Brain microvascular endothelial cell (primary cell): Measurements from ENCODE around the gene PACSIN2.

Source experiments
- DNase-seq: peaks from one replicate; pipeline ENCODE4 v3.0.0-alpha.2; 2020
- H3K27ac ChIP-seq: fragments of 250-450 bp; sonication (Bioruptor Pico); 2 replicates; pipeline ENCODE4 v1.5.1; 2020; ENCODE audit warnings: mild to moderate bottlenecking, moderate library complexity
- H3K27me3 ChIP-seq: fragments of 250-450 bp; sonication (Bioruptor Pico); replicated peaks from 2 replicates; pipeline ENCODE4 v1.5.1; 2020; ENCODE audit warnings: mild to moderate bottlenecking
- H3K36me3 ChIP-seq: fragments of 250-450 bp; sonication (Bioruptor Pico); replicated peaks from 2 replicates; pipeline ENCODE4 v1.5.1; 2020; ENCODE audit warnings: mild to moderate bottlenecking
- H3K4me3 ChIP-seq: 2 replicates; pipeline ENCODE4 v1.5.1; 2011; ENCODE audit warnings: low read depth, mild to moderate bottlenecking, control low read depth, low read length, moderate library complexity
- in situ Hi-C: cut with HindIII; loops from 2 replicates; pipeline ENCODE4 v1.10.0; 2017; ENCODE audit warnings: low sequenced_read_pairs, low pct_ligation_motif_present
- TF ChIP-seq, protein P1 (sequence below): IDR thresholded peaks from 2 replicates; pipeline ENCODE4 v1.5.1; 2011; ENCODE audit warnings: low read depth, mild to moderate bottlenecking, moderate library complexity, low read length, control low read depth, inconsistent platforms; ENCODE audit errors: missing control alignments

Gene PACSIN2

DNA sequence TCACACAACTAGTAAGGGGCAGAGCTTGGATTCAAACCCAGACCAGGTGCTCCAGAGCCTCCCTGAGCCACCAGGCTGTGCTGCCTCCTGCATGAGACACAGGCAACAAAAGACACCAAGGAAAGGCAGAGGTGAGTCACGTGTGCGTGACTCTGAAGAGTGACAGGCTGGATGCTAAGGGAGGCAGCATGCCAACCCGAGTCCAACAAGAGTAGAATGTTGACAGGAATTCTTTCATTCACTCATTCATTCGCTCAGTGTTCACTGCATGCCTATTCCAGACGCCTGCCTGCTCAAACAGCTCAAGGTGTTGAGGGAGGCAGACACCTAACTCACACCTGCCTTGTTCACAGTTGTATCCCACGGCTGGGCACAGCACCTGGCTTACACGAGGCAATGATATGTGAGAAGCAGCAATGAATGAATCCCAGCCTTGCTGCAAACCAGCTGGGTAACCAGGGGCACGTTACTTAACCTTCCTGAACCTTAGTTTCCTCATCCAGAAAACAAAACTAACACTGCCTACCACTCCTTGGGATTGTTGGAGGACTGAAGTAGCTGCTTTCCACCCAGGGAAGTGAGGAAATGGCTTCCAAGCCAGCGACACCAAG is 84.0 kb downstream of the PACSIN2 start:
- DNase-seq: peak; percentile 40
- TF ChIP-seq, protein P1, sequence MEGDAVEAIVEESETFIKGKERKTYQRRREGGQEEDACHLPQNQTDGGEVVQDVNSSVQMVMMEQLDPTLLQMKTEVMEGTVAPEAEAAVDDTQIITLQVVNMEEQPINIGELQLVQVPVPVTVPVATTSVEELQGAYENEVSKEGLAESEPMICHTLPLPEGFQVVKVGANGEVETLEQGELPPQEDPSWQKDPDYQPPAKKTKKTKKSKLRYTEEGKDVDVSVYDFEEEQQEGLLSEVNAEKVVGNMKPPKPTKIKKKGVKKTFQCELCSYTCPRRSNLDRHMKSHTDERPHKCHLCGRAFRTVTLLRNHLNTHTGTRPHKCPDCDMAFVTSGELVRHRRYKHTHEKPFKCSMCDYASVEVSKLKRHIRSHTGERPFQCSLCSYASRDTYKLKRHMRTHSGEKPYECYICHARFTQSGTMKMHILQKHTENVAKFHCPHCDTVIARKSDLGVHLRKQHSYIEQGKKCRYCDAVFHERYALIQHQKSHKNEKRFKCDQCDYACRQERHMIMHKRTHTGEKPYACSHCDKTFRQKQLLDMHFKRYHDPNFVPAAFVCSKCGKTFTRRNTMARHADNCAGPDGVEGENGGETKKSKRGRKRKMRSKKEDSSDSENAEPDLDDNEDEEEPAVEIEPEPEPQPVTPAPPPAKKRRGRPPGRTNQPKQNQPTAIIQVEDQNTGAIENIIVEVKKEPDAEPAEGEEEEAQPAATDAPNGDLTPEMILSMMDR: peak; percentile 45
- H3K27me3 ChIP-seq: no peaks in the 10 kb centered on the region
- H3K27ac ChIP-seq: peak overlapping the region; percentile 97
- in situ Hi-C loops: no loop called here
- H3K4me3 ChIP-seq: no peak overlapping the region
- no peaks in the 10 kb centered on the region for H3K36me3 ChIP-seq

DNA sequence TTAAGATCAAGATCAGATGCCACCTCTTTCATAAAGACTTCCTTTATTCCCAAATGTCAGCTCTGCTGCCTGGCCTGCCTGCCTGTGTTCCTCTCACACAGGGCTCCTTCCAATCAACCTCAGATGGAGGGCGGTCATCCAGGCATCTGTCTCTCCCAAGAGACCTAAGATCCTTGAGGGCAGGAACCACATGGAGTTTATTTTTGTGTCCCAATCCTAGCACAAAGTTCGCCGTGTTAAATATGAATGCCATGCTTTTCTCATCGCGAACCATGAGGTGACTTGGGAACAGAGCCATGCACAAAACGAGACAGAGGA is 85.2 kb downstream of the PACSIN2 start:
- no peaks in the 10 kb centered on the region for H3K27me3 ChIP-seq
- H3K36me3 ChIP-seq: no peaks in the 10 kb centered on the region
- no peak for DNase-seq
- H3K4me3 ChIP-seq: no peak overlapping the region
- in situ Hi-C loops: no loop called here
- TF ChIP-seq, protein P1: no peak
- H3K27ac ChIP-seq: no peak overlapping the region

DNA sequence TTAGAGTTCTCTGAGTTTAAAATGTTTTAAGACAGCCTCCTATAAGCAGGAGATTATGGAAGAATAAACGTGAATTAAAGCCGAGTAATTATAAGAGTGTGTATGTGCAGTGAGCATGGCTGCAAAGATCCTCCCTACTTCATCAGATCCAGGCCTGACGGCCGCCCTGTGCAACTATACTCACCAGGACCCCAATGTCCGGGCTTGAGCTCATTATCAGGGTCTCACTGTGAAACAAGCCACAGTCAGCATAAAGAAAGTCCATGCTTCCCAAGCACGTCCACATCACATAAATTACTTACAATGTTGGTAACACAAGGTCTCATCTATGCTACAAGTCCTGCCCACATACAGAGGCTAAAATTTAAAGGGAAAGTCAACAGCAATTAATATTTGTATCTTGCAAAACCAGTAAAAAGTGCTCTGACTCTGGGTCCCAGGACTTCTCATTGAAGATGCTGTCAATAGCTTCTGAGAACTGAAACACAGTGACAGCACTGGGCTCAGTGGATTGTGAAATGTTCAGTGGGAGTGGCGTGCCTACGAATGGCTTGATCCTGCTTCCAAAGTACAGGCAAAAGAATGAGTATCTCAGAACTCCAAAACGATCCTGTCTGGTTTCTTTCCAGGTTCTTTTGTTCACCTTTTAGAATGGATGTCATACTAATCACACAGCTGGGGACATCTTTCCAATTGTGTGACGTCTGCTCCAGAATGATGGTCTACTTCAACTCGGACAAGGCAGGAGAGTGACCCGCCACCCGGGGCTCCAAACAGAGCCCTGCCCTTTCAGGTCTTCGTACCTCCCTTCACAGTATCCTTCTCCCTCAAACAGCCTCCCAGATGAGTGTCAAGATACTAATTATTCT is 85.7 kb downstream of the PACSIN2 start:
- TF ChIP-seq, protein P1: no peak
- H3K27ac ChIP-seq: no peak overlapping the region

DNA sequence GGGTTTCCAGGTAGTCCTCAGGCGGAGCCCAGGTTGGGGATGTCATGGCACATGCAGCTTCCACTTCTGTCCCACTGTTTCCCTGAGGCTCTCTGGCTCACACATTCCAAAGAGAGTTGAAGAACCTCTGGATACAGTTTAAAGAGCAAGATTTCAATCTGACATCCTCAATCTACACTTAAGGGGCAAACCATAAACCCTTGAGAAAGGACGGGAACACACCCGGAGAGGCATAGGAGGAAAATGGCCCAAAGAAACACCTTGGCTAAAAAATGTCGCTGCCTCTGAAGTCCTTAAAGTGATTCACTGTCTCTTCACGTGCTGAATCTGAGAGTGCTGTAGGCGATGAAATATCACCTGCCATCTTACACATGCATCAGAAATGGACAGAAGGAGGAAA is 87.0 kb downstream of the PACSIN2 start:
- TF ChIP-seq, protein P1: no peak
- no peak overlapping the region for H3K27ac ChIP-seq
- in situ Hi-C loops: no loop called here
- H3K27me3 ChIP-seq: no peaks in the 10 kb centered on the region
- H3K4me3 ChIP-seq: no peak overlapping the region
- DNase-seq: no peak
- H3K36me3 ChIP-seq: no peaks in the 10 kb centered on the region

More for the DNA sequence above, 85.7 kb downstream of the PACSIN2 start:
- in situ Hi-C loops: no loop called here
- Histone ChIP-seq H3K4me3 (no peak overlapping the region), H3K36me3 (no peaks in the 10 kb centered on the region), H3K27me3 (no peaks in the 10 kb centered on the region)
- DNase-seq: no peak

DNA sequence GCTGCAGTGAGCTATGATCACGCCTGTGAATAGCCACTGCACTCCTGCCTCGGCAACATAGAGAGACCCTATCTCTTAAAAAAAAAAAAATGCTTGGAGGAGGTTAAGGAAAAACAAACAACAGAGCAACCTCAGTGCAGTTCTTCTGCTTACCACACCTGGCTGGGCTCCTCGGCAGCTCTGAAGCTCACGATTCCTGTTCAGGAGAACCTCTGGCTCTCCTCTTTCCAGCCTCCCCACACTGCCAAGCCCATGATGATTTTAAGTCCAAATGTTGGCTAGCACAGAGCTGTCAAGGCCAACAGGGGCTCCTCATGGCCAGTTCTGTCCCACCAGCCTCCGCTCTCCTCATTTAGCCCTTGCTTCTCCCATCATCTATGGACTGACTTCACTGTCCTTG is 88.2 kb downstream of the PACSIN2 start:
- no peaks in the 10 kb centered on the region for H3K27me3 ChIP-seq
- H3K4me3 ChIP-seq: no peak overlapping the region
- in situ Hi-C loops: no loop called here
- TF ChIP-seq, protein P1: no peak
- DNase-seq: no peak
- no peaks in the 10 kb centered on the region for H3K36me3 ChIP-seq
- H3K27ac ChIP-seq: no peak overlapping the region
